Hematopoietic multipotent progenitor cell treated with erythropoietin and hydrocortisone succinate and interleukin-3 and kit ligand, for 6 days (in vitro differentiated cells): Measurements from ENCODE around the gene ZNF385B.

Experiments used
- DNase-seq: peaks from one replicate; pipeline ENCODE4 v3.0.0-alpha.2; 2015

The ZNF385B gene

DNA sequence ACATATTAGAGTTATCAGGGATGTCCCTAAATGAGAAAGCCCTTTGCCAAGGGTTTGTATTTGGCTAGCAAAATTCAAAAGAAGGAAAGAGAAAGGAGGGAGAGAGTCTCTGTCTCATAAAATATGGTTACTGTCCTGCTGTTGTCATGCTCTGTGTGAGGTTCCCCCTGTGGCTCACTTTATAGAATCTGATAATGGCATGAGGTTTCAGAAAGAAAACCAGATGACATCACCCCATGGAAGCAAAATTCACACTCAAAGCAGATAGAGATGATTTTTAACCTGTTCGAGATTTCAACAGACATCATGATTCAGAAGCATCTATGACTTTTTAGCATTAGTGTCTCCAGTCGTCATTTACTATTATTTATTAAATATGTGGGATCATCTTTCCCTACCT lies 431.8 kb downstream of the ZNF385B start:
- DNase-seq = no peak

DNA sequence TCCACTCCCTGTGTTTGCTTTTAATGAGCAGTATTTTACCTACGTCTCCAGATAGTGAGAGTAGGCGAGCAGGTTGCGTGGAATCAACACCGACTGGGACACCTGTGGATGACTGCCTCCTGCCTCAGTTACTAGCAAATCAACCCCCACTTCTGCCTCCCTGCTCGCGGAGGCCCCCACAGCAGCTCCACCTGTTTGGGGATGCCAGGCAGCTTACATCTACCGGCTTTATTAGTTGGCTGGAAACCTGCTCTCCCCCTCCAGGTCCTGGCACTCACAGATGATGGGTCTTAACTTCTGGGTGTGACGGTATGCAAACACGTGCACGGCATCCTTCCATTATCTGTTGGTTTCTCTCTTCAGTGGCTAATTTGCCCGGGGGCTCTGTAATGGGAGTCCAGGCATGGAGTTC lies 432.3 kb downstream of the ZNF385B start:
- no peak for DNase-seq

DNA sequence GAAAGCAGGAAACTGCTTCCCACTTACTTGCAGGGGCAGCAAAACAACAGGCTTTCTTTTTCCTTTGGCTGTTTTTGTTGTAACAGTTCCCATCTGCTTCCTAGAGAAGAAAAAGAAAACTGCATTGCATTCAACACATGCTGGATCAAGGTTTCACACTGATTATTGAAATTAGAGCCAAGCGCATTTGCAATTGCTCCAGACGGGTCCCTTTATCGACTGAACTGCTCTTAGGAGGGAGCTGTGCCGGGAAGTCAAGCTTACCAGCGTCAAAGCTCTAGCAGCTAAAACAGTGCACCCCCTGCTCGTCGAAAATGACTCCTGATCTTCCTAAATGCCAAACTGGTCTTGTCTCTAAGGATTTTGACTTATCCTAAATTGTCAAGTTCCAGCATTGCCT lies 432.8 kb downstream of the ZNF385B start:
- DNase-seq = no peak

DNA sequence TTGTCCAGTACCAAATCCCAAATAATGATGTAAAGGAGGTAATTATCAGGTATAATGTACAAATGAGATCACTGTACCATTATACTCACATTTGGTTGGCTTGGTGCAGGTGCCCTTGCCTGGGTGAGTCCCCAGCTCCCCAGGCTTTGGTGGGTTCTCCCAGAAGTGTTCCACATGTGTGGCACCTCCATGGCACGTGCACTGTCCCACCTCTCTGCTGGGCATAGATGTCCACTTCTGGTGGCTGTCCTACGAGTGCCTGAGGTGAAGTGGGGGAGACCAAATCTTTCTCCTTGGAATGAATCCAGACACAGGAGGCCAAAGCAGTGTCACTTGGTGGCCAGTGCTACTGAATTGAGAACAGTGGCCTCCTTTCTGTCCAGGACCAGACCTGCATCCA lies 434.3 kb downstream of the ZNF385B start:
- no peak for DNase-seq

DNA sequence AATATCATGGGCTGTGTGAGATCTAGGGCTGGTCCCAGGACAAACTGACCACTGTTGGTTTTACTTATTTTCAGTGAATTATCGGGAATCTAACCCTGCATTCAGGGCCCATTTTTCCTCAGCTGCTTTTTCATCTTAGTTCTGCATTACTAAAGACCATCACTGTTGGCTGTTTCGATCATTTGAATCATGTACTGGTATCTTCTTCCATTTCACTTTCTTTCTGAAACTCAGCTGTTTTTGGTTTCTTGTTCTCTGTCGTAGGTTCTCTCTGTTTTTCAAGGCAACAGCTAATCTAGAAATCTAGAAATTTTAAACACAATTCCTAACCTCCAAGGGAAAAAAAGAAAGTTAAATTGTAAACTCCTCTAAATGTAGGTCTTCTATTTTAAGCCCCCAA lies 436.8 kb downstream of the ZNF385B start:
- no peak for DNase-seq

DNA sequence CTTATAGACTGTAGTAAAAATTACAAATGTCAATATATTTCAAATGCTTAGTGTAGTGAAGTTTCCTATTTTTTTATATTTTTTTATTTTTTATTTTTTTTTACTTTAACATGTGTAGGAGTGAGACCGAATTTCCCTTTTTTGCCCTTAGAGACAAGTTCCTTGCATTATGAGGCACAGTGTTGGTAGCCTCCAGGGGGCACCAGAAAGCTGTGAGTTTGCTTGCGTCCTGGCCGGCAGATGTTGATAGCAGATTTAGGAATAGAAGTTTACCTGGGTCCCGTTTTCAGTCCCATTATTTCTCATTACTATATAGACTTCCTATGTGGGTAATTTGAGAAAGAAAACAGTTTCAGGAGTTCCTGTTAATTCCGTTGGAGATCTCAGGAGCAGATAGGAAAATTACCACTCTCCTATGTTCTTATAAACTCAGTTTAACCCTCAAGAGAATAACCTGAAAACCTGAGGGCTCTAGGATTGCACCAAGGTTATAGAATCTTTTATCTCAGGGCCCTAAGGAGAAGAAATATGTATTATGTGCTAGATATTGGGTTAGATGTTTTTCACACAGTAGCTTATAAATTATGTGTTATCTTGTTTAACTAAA lies 439.3 kb downstream of the ZNF385B start:
- DNase-seq = peak; percentile 82

DNA sequence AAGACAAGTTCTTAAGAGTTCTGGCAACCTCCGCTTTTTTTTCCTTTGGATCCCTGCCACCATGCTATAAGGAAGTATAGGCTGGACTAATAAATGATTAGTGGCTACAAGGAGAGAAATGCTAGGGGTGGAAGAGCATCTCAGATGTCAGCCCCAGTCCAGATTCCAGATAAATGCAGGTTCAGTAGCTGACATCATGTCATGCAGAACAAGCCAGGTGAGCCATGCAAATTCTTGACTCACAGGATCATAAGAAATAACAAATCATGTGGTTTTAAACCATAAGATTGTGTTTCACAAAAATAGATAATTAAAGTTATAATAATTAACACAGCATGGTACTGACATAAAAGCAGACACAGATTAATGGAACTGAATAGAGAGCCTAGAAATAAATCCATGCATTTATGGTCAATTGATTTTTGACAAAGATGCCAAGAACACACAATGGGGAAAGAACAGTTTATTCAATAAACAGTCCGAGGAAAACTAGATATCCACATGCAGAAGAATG lies 443.9 kb downstream of the ZNF385B start:
- no peak for DNase-seq

DNA sequence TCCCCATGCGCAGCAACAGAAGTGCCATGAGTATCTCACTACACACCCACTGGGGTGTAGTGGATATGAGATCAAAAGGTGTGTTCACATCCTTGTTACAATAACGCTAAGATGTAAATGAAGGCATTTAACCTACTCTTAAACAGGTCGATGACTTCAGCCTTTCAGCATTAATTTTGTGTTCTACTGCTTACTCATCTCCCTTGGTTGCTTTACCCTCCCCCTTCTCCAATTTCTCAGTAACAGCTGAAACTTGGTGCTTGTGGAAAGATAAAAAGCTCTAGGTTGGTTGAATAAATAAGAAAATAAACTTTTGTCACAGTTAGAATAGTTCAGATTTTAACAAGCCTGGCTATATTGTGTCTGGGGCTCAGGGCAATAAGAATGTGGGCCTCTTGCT lies 449.3 kb downstream of the ZNF385B start:
- DNase-seq = no peak

DNA sequence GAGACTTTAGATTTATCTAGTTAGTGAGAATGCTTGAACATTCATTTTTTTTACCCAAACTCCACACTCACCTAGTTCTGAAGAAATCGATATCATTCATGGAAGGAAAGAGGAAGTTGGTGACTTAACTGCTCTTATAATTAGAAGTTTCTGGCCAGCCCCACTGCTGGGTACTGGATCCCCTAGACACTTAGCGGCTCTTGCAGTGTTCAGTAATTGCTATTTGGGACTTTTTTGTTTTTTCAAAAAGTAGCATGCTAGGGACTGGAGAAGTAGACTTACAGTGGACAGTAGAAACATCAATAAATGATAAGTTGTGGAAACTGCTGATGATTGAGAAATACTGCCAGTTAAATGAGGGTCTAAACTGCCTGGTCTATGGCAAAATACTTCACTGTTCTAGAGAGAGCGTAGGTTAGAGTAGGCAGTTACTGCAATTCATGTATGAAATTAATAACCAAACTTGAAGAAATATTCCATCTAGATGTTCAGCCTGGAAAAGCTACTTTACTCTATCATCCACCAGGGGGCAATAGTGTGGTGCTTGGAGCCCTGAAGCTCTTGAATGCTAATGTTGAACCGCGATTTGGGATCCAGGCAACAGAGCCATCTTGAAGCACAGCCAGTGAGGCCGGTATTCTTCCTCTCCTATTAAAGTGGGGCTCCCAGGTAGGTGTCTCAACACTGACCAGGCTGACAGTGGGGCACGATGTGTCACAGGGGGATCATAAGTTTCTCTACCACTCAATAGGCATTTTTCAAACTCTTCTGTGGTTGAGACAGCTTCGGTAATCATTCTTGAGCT lies 450.7 kb downstream of the ZNF385B start:
- peak; percentile 83 for DNase-seq

DNA sequence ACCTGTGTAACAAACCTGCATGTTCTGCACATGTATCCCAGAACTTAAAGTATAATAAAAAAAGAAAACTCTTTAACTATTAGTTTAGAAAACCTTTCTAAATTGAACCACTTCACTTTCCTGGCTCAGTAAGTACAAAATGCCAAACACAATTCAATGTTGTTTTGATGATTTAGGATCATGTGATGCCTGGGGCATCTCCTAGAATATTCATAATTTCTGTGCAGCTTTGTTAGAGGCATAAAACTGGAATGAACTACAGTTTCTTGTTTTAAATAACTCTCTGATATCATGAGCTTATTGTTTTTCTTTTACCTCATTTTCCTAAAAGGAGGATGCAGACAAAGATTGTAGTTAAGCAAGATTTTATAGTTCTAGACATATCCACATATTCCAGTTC lies 457.8 kb downstream of the ZNF385B start:
- DNase-seq = no peak

DNA sequence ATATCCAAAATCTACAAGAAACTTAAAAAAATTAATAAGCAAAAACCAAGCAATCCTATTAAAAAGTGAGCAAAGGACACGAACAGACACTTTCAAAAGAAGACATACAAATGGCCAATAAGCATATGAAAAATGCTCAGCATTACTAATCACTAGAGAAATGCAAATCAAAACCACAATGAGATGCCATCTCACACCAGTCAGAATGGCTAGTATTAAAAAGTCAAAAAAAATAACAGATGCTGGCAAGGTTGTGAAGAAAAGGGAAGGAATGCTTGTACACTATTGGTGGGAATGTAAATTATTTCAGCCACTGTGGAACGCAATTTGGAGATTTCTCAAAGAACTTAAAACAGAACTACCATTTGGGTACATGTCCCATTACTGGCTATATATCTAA lies 467.9 kb downstream of the ZNF385B start:
- DNase-seq = no peak
